Fibroblast of villous mesenchyme (primary cell): Measurements from ENCODE around the gene MGAT5B. TPM values are rescaled to one million over a fixed set of nuclear protein-coding genes. Genes with fewer than 3 reads are reported as not detected.

ENCODE experiments used
- DNase-seq: peaks from one replicate; pipeline ENCODE4 v3.0.0-alpha.2; 2010; ENCODE audit warnings: low read depth
- H3K4me3 ChIP-seq: 2 replicates; pipeline ENCODE4 v1.5.1; 2011; ENCODE audit warnings: low read depth, mild to moderate bottlenecking, low read length
- CTCF ChIP-seq: IDR thresholded peaks from 2 replicates; pipeline ENCODE4 v1.5.1; 2012; ENCODE audit warnings: low read depth, mild to moderate bottlenecking, low read length; ENCODE audit not compliant: insufficient read depth
- total RNA-seq: library from RNA; depleted of rRNA; stranded (reverse); fragments of >200 nt; gene quantifications from 2 replicates; pipeline ENCODE4 v1.2.3, GENCODE V29; 2012

MGAT5B gene
- total RNA-seq, 1 donor, result 0.43 TPM

- no peak for TF ChIP-seq CTCF
- H3K4me3 ChIP-seq, result no peak overlapping the region
Measured at GRCh38 chr17:76956846-76957540, 88.8 kb downstream of the MGAT5B start.

GRCh38 chr17:76957678-76958464, 89.7 kb downstream of the MGAT5B start:
- no peak for TF ChIP-seq CTCF
- no peak for DNase-seq
- no peak overlapping the region for H3K4me3 ChIP-seq

More at GRCh38 chr17:76956846-76957540, 88.8 kb downstream of the MGAT5B start:
- no peak for DNase-seq

GRCh38 chr17:76958974-76959373, 90.8 kb downstream of the MGAT5B start:
- TF ChIP-seq CTCF, result no peak
- no peak for DNase-seq

GRCh38 chr17:76961869-76962268, 93.7 kb downstream of the MGAT5B start:
- no peak for TF ChIP-seq CTCF
- H3K4me3 ChIP-seq, result no peak overlapping the region
- no peak for DNase-seq

More at GRCh38 chr17:76958974-76959373, 90.8 kb downstream of the MGAT5B start:
- no peak overlapping the region for H3K4me3 ChIP-seq

GRCh38 chr17:76962858-76963257, 94.7 kb downstream of the MGAT5B start:
- DNase-seq, result no peak
- no peak overlapping the region for H3K4me3 ChIP-seq
- TF ChIP-seq CTCF, result no peak

GRCh38 chr17:76966016-76966415, 97.8 kb downstream of the MGAT5B start:
- H3K4me3 ChIP-seq, result no peak overlapping the region
- no peak for TF ChIP-seq CTCF
- no peak for DNase-seq
